SK-N-MC (cell line): ENCODE data around the gene C10orf95.

Source experiments
- DNase-seq: peaks from one replicate; pipeline ENCODE4 v3.0.0-alpha.2; 2011; ENCODE audit warnings: low read depth, low spot score
- H3K27ac ChIP-seq: fragments of 200-600 bp; sonication (generic); 2 replicates; pipeline ENCODE4 v1.5.1; 2016; ENCODE audit warnings: mixed run types
- H3K36me3 ChIP-seq: fragments of 200-600 bp; sonication (generic); 2 replicates; pipeline ENCODE4 v1.6.1; 2017; ENCODE audit warnings: antibody characterized with exemption, low read length, mixed read lengths; ENCODE audit not compliant: insufficient read depth
- H3K4me3 ChIP-seq: fragments of 200-600 bp; sonication (generic); 2 replicates; pipeline ENCODE4 v1.5.1; 2016
- H3K9ac ChIP-seq: fragments of 200-600 bp; sonication (generic); 2 replicates; pipeline ENCODE4 v1.8.0; 2017; ENCODE audit warnings: mixed run types, mixed read lengths; ENCODE audit not compliant: insufficient read length
- H3K9me3 ChIP-seq: fragments of 200-600 bp; sonication (generic); 2 replicates; pipeline ENCODE4 v1.6.1; 2017; ENCODE audit warnings: low read depth, mild to moderate bottlenecking, antibody characterized with exemption, low read length, moderate library complexity, mixed read lengths
- EZH2 ChIP-seq: fragments of 200-600 bp; sonication (generic); IDR thresholded peaks from one replicate; pipeline ENCODE4 v1.6.1; 2017; ENCODE audit warnings: antibody characterized with exemption
- FOXP2 ChIP-seq: optimal IDR thresholded peaks from 2 replicates; pipeline ENCODE3; 2011; ENCODE audit warnings: mild to moderate bottlenecking, moderate library complexity; ENCODE audit not compliant: insufficient read depth; ENCODE audit errors: extremely low read length, control extremely low read depth
- POLR2AphosphoS5 ChIP-seq: IDR thresholded peaks from 2 replicates; pipeline ENCODE4 v1.6.1; 2012; ENCODE audit warnings: mild to moderate bottlenecking, low read depth, low read length, borderline replicate concordance

The C10orf95 gene

DNA sequence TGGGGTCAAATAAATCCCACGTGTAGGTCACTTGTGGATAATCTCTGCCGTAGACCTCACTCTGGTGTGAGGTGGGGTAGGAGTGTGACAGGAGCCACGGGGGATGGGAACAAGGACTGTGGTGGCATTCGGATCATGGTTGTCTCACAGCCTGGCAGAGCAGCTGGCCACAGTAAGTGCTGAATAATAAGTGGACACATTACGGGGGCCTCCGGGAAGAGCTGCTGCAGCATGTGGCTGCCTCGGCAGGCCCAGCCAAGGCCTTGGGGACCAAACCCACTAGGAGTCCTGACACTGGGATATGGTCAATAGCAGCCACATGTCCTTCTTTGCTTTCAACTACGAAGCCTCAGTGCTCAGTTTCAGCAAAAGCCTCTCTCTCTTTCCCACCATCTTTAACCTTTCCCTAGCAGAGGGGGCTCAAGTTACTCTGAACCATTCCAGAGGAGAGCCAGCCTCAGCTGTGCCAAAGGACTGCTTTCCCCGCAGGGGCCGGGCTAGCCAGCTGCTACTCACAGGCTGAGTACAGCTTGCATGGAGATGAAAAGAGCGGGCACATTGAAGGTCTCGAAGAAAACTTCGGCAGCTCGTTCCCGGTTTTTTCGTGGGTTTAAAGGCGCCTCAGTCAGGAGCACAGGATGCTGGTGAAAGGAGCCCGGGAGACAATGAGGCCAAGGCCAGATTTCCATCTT is 33.9 kb upstream of the C10orf95 start:
- Histone ChIP-seq H3K9me3 (no peaks in the 10 kb centered on the region), H3K4me3 (no peak overlapping the region), H3K27ac (no peak overlapping the region), H3K36me3 (peaks cover 12% of the 10 kb centered on the region; the same call in 1 of the 2 replicates), H3K9ac (no peak overlapping the region)
- no peak for DNase-seq
- TF ChIP-seq EZH2 (no peak), POLR2AphosphoS5 (no peak), FOXP2 (no peak)

- no peak for DNase-seq
- TF ChIP-seq FOXP2: no peak
- TF ChIP-seq EZH2: no peak
- TF ChIP-seq POLR2AphosphoS5: no peak
- H3K9ac ChIP-seq: no peak overlapping the region
- H3K4me3 ChIP-seq: no peak overlapping the region
- H3K9me3 ChIP-seq: no peaks in the 10 kb centered on the region
- H3K36me3 ChIP-seq: peaks cover 12% of the 10 kb centered on the region; the same call in 1 of the 2 replicates
- no peak overlapping the region for H3K27ac ChIP-seq
These were observed 32.7 kb upstream of the C10orf95 start for GRCh38 chr10:102484021-102484420.

DNA sequence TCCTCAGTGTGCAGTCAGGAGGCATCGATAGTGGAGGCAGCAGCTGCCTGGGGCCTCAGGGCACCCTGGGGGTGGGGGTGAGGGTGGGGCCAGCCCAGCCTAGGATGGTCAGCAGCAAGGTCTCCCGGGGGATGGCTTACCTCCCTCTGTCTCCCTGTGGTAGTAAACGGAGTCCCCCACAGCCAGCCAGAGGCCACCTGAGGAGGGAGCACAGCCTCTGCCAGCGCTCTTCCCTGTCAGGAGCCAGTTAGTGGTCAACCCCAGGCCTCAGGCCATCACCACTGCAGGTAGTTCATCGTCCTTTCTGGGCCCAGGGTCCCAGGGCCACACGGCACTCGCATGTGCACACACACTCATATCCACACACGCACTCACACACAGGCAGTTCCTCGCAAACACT is 29.1 kb upstream of the C10orf95 start:
- no peaks in the 10 kb centered on the region; the same call in 1 of the 2 replicates for H3K36me3 ChIP-seq
- TF ChIP-seq FOXP2 (no peak), POLR2AphosphoS5 (no peak), EZH2 (no peak)
- no peak for DNase-seq

GRCh38 chr10:102479651-102480050 is 28.3 kb upstream of the C10orf95 start:
- H3K4me3 ChIP-seq: no peak overlapping the region
- TF ChIP-seq EZH2 (no peak), POLR2AphosphoS5 (no peak), FOXP2 (no peak)
- no peaks in the 10 kb centered on the region for H3K9me3 ChIP-seq
- no peak overlapping the region for H3K27ac ChIP-seq
- no peak for DNase-seq
- H3K9ac ChIP-seq: no peak overlapping the region
- no peaks in the 10 kb centered on the region; the same call in 1 of the 2 replicates for H3K36me3 ChIP-seq

More for the DNA sequence above, 29.1 kb upstream of the C10orf95 start:
- Histone ChIP-seq H3K4me3 (no peak overlapping the region), H3K27ac (no peak overlapping the region), H3K9me3 (no peaks in the 10 kb centered on the region), H3K9ac (no peak overlapping the region)

- no peaks in the 10 kb centered on the region; the same call in 1 of the 2 replicates for H3K36me3 ChIP-seq
- no peak for TF ChIP-seq FOXP2
- TF ChIP-seq EZH2: no peak
- no peak for TF ChIP-seq POLR2AphosphoS5
- no peak for DNase-seq
- no peak overlapping the region for H3K9ac ChIP-seq
- no peak overlapping the region for H3K27ac ChIP-seq
- H3K9me3 ChIP-seq: no peaks in the 10 kb centered on the region
- no peak overlapping the region for H3K4me3 ChIP-seq
These were observed 25.3 kb upstream of the C10orf95 start for GRCh38 chr10:102476466-102477141.

DNA sequence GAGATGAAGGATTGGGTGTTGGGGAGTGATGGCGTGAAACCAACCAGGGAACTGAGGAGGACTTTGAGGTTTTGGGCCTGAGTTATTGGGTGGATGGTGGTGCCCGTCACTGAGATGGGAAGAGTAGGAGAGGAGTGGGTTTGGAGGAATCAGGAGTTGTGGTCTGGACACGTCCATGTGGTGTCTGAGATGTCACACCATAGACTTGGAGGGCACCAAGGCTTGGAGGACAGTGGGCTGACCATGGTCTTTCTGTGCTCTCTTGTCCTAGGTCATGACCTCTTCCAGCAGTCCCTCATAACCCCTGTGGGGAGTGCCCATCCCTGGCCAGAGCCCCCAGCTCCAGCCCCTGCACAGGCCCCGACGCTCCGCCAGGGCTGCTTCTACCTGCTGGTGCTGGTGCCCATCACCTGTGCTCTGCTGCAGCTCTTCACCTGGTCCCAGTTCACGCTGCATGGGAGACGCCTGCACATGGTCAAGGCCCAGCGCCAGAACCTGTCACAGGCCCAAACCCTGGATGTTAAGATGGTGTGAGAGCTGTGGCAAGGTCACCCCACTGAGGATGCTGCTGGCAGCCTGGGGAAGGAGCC is 24.2 kb upstream of the C10orf95 start:
- H3K27ac ChIP-seq: no peak overlapping the region
- no peak overlapping the region for H3K4me3 ChIP-seq
- TF ChIP-seq POLR2AphosphoS5: no peak
- TF ChIP-seq FOXP2: no peak
- no peak for TF ChIP-seq EZH2
- no peak for DNase-seq
- no peaks in the 10 kb centered on the region for H3K9me3 ChIP-seq
- no peak overlapping the region for H3K9ac ChIP-seq
- no peaks in the 10 kb centered on the region; the same call in 1 of the 2 replicates for H3K36me3 ChIP-seq

- TF ChIP-seq EZH2 (no peak), POLR2AphosphoS5 (no peak), FOXP2 (no peak)
- no peak overlapping the region for H3K27ac ChIP-seq
- DNase-seq: no peak
These were observed 22.3 kb upstream of the C10orf95 start for GRCh38 chr10:102473445-102474331.

More at GRCh38 chr10:102473445-102474331, 22.3 kb upstream of the C10orf95 start:
- Histone ChIP-seq H3K36me3 (no peaks in the 10 kb centered on the region), H3K9me3 (no peaks in the 10 kb centered on the region), H3K4me3 (no peak overlapping the region), H3K9ac (no peak overlapping the region)
